ENCODE results near the gene SH2D3A.
"Not testable (repeated sequence)": the region's sequence is repeated elsewhere in the genome, so short reads cannot be mapped to it uniquely, and the experiment has no call there.

The SH2D3A gene

DNA sequence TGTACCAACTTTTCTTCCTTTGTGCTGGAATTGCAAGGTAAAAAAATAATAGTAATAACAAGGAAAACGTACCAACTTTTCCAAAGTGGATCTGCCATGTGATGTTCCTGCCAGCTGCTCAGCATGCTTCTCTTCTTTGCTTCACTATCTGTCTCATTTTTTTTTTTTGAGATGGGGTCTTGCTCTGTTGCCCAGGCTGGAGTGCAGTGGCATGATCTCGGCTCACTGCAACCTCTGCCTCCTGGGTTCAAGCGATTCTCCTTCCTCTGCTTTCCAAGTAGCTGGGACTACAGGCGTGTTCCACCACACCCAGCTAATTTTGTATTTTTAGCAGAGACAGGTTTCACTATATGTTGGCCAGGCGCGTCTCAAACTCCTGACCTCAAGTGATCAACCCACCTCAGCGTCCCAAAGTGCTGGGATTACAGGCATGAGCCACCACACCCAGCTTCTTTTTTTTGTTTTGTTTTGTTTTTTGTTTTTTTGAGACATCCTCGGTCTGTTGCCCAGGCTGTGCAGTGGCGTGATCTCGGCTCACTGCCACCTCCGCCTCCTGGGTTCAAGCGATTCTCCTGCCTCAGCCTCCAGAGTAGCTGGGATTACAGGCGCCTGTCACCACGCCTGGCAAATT, 33.0 kb upstream of the SH2D3A start:
- not testable (repeated sequence) for H3K36me3 ChIP-seq (ENCODE audit: control insufficient read depth in 2 of 2, insufficient read depth in 1 of 2, low read length in 2 of 2); H3K4me3 ChIP-seq (ENCODE audit: low read depth, low read length); H3K9me3 ChIP-seq (ENCODE audit: control insufficient read depth, insufficient read depth, low read depth, low read length); H3K27ac ChIP-seq (ENCODE audit: extremely low read depth, low read depth, low read length); H3K4me1 ChIP-seq (ENCODE audit: control insufficient read depth, insufficient read depth, low read length)
- ChIA-PET POLR2A (interaction anchor here (0.6 kb wide), 1 partner anchor 19 kb away, joined by 3 read pairs; no protein-coding TSS in a partner anchor), CTCF (interaction anchor here (1.2 kb wide), 1 partner anchor 62 kb away, joined by 4 read pairs; no protein-coding TSS in a partner anchor)

- 0 out of 2 replicates have a peak, but pooled peaks cover 2% of the 10 kb centered on the region for H3K4me1 ChIP-seq (ENCODE audit: control insufficient read depth, insufficient read depth, low read length)
- POLR2A ChIA-PET, result interaction anchor here (0.7 kb wide), 1 partner anchor 601 kb away, joined by 6 read pairs; no protein-coding TSS in a partner anchor
- CTCF ChIA-PET, result no interaction called here
- no peaks in the 10 kb centered on the region for H3K9me3 ChIP-seq (ENCODE audit: control insufficient read depth, insufficient read depth, low read depth, low read length)
- no peak overlapping the region for H3K27ac ChIP-seq (ENCODE audit: extremely low read depth, low read depth, low read length)
- no peaks in the 10 kb centered on the region for H3K36me3 ChIP-seq (ENCODE audit: control insufficient read depth in 2 of 2, insufficient read depth in 1 of 2, low read length in 2 of 2)
- TF ChIP-seq ZNF843 (tag by site-specific recombination; IDR thresholded peaks at IDR 0.05), result no peak
- no peak for TF ChIP-seq ZNF629 (tag by site-specific recombination; IDR thresholded peaks at IDR 0.05)
- TF ChIP-seq ZNF121 (tag by site-specific recombination; IDR thresholded peaks at IDR 0.05), result no peak
- TF ChIP-seq ZNF530 (tag by site-specific recombination; IDR thresholded peaks at IDR 0.05; ENCODE audit: low read depth), result no peak
- H3K4me3 ChIP-seq (ENCODE audit: low read depth, low read length), result no peak overlapping the region
Observed at GRCh38 chr19:6797646-6798045, 30.4 kb upstream of the SH2D3A start.

- Histone ChIP-seq H3K4me3 (ENCODE audit: low read depth, low read length) (no peak overlapping the region), H3K9me3 (ENCODE audit: control insufficient read depth, insufficient read depth, low read depth, low read length) (no peaks in the 10 kb centered on the region), H3K27ac (ENCODE audit: extremely low read depth, low read depth, low read length) (no peak overlapping the region), H3K4me1 (ENCODE audit: control insufficient read depth, insufficient read depth, low read length) (0 out of 2 replicates have a peak, but pooled peaks cover 1% of the 10 kb centered on the region), H3K36me3 (ENCODE audit: control insufficient read depth in 2 of 2, insufficient read depth in 1 of 2, low read length in 2 of 2) (no peaks in the 10 kb centered on the region)
- TF ChIP-seq ZBTB48 (tag by site-specific recombination; IDR thresholded peaks at IDR 0.05) (no peak), ZNF623 (tag by site-specific recombination; IDR thresholded peaks at IDR 0.05) (peak; percentile 85), KLF7 (tag by site-specific recombination; IDR thresholded peaks at IDR 0.05; ENCODE audit: borderline replicate concordance) (no peak)
- TF ChIP-seq, protein P1, sequence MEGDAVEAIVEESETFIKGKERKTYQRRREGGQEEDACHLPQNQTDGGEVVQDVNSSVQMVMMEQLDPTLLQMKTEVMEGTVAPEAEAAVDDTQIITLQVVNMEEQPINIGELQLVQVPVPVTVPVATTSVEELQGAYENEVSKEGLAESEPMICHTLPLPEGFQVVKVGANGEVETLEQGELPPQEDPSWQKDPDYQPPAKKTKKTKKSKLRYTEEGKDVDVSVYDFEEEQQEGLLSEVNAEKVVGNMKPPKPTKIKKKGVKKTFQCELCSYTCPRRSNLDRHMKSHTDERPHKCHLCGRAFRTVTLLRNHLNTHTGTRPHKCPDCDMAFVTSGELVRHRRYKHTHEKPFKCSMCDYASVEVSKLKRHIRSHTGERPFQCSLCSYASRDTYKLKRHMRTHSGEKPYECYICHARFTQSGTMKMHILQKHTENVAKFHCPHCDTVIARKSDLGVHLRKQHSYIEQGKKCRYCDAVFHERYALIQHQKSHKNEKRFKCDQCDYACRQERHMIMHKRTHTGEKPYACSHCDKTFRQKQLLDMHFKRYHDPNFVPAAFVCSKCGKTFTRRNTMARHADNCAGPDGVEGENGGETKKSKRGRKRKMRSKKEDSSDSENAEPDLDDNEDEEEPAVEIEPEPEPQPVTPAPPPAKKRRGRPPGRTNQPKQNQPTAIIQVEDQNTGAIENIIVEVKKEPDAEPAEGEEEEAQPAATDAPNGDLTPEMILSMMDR (tag by site-specific recombination; IDR thresholded peaks at IDR 0.05), result no peak
- POLR2A ChIA-PET, result interaction anchor here (0.5 kb wide), 1 partner anchor 414 kb away, joined by 3 read pairs; no protein-coding TSS in a partner anchor
- CTCF ChIA-PET, result no interaction called here
Observed at GRCh38 chr19:6796278-6796677, 29.0 kb upstream of the SH2D3A start.

DNA sequence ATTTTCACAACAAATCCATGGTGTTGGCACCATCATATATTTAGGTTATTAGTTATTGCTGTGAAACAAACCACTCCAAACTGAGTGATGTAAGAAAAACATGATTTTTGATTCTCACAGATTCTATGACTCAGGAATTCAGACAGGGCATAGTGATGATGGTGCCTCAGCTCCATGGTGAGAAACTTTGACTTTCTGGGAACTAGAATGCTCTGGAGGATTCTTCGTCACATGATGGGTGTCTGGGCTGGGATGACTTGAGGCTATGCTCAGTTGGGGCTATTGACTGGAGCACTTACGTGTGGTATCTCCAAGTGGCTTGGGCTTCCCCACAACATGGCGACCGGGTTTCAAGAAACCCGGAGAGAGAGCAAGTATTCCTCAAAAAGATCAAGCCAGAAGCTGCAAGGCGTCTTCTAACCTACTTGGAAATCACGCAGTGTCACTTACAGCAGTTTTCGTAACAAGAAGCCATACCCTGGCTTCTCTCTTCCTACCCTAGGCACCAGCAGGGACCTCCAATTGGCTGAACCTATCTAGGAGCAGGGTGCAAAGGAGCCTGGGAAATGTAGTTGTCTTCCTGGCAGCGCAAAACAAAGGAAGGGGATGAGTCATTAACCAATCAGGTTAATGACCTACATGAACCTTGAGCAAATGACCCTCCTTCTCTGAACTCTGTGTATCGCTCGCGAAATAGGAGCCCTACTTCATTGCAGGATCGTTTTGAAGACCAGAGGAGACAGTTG, 27.6 kb upstream of the SH2D3A start:
- POLR2A ChIA-PET, result no interaction called here
- Histone ChIP-seq H3K27ac (ENCODE audit: extremely low read depth, low read depth, low read length) (no peak overlapping the region), H3K4me1 (ENCODE audit: control insufficient read depth, insufficient read depth, low read length) (peaks cover 2% of the 10 kb centered on the region; the same call in 1 of the 2 replicates), H3K9me3 (ENCODE audit: control insufficient read depth, insufficient read depth, low read depth, low read length) (no peaks in the 10 kb centered on the region), H3K36me3 (ENCODE audit: control insufficient read depth in 2 of 2, insufficient read depth in 1 of 2, low read length in 2 of 2) (no peaks in the 10 kb centered on the region), H3K4me3 (ENCODE audit: low read depth, low read length) (no peak overlapping the region)
- CTCF ChIA-PET, result interaction anchor here (0.6 kb wide), 1 partner anchor 294 kb away, joined by 10 read pairs; no protein-coding TSS in a partner anchor
- peak; percentile 50 for TF ChIP-seq SETDB1 (IDR thresholded peaks at IDR 0.05; ENCODE audit: insufficient read length, low read length)
- no peak for TF ChIP-seq ZNF677 (tag by site-specific recombination; IDR thresholded peaks at IDR 0.05)
- TF ChIP-seq OVOL3 (tag by site-specific recombination; IDR thresholded peaks at IDR 0.05), result no peak
- TF ChIP-seq ZNF174 (tag by site-specific recombination; IDR thresholded peaks at IDR 0.05), result no peak

All from HEK293 (cell line).